A549 (cell line): ENCODE results near the gene CAPN6.

Experiments
- CTCF ChIP-seq: fragments of >200 bp; sonication (Bioruptor Twin); formaldehyde crosslinking; IDR thresholded peaks from 3 replicates; pipeline ENCODE4 v1.5.1; 2016
- EP300 ChIP-seq, 2 experiments: fragments of >200 bp; sonication (Bioruptor Twin); formaldehyde crosslinking; IDR thresholded peaks; 2 replicates in 1 of 2; 3 replicates in 1 of 2; pipeline ENCODE4 v1.6.1; 2016 to 2017
- HOXA7 ChIP-seq: fragments of 250-450 bp; sonication (Bioruptor Pico); IDR thresholded peaks from 2 replicates; pipeline ENCODE4 v1.5.0; 2020; ENCODE audit warnings: mild to moderate bottlenecking, moderate library complexity
- JUNB ChIP-seq: fragments of >200 bp; sonication (Bioruptor Twin); formaldehyde crosslinking; IDR thresholded peaks from 2 replicates; pipeline ENCODE4 v1.6.1; 2016
- MAFK ChIP-seq: fragments of 450-650 bp; IDR thresholded peaks from 2 replicates; pipeline ENCODE4 v1.6.1; 2014; ENCODE audit not compliant: partially characterized antibody
- NR3C1 ChIP-seq: fragments of >200 bp; sonication (Bioruptor Twin); formaldehyde crosslinking; IDR thresholded peaks from 3 replicates; pipeline ENCODE4 v1.6.1; 2017
- POLR2A ChIP-seq: IDR thresholded peaks from 2 replicates; pipeline ENCODE4 v1.6.1; 2012; ENCODE audit warnings: mild to moderate bottlenecking, low read length
- POLR2AphosphoS2 ChIP-seq: conservative IDR thresholded peaks from 2 replicates; pipeline ENCODE4 v1.6.1; 2012; ENCODE audit warnings: low read length, improper control_type of control experiment, inconsistent platforms
- RCOR1 ChIP-seq: fragments of 150-350 bp; IDR thresholded peaks from 2 replicates; pipeline ENCODE4 v1.6.1; 2014; ENCODE audit warnings: antibody characterized with exemption, low read length, low read depth
- RFX5 ChIP-seq: fragments of 450-650 bp; IDR thresholded peaks from 2 replicates; pipeline ENCODE4 v1.7.1; 2014; ENCODE audit warnings: antibody characterized with exemption, mild to moderate bottlenecking, moderate library complexity
- SREBF2 ChIP-seq: fragments of 450-650 bp; IDR thresholded peaks from 2 replicates; pipeline ENCODE4 v1.6.1; 2014; ENCODE audit warnings: mild to moderate bottlenecking, moderate library complexity
- TFCP2L1 ChIP-seq: fragments of 250-450 bp; sonication (Bioruptor Pico); IDR thresholded peaks from 2 replicates; pipeline ENCODE4 v1.5.0; 2021; ENCODE audit warnings: mild to moderate bottlenecking
- ZC3H11A ChIP-seq: fragments of 450-650 bp; IDR thresholded peaks from 2 replicates; pipeline ENCODE4 v1.6.1; 2014; ENCODE audit warnings: antibody characterized with exemption, mild to moderate bottlenecking

DNA sequence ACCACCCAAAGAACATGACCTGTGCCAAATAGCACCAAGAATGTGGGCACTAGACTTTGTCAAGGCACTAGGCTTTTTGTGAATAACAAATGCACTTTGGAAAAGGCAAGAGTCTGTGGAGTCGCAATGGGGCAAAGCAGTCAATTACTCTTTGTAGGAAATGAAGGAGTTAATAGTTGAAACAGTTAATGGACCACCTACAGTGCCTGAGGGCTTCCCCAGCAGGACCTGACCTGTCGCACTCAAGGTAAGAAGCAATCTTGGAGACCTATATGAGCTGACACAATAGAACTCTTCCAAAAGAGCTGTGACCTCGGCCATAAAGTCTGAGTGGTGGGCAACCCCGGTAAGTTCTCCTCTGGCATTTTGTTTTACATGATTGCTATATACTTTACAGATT, 49.2 kb upstream of the CAPN6 start:
- no peak for TF ChIP-seq POLR2A
- no peak for TF ChIP-seq MAFK
- no peak for TF ChIP-seq HOXA7
- TF ChIP-seq RCOR1 = no peak
- TF ChIP-seq CTCF = no peak
- no peak for TF ChIP-seq JUNB
- TF ChIP-seq EP300 (IDR thresholded peaks at IDR 0.05) = no peak
- no peak for TF ChIP-seq RFX5
- no peak for TF ChIP-seq POLR2AphosphoS2
- no peak for TF ChIP-seq TFCP2L1
- no peak for TF ChIP-seq SREBF2
- TF ChIP-seq ZC3H11A = no peak
- TF ChIP-seq NR3C1 = no peak
